Epithelial cell of esophagus (primary cell): ENCODE measurements around the gene RALGAPA1.

Experiments
- DNase-seq: peaks from one replicate; pipeline ENCODE4 v3.0.0; 2010; ENCODE audit warnings: low read depth
- H3K4me3 ChIP-seq: 2 replicates; pipeline ENCODE4 v1.5.1; 2011; ENCODE audit warnings: mild to moderate bottlenecking, low read length, control low read depth
- TF ChIP-seq, protein P1 (sequence below): IDR thresholded peaks from 2 replicates; pipeline ENCODE4 v1.5.1; 2011; ENCODE audit warnings: low read depth, mild to moderate bottlenecking, low read length, control low read depth, inconsistent platforms; ENCODE audit not compliant: insufficient read depth; ENCODE audit errors: missing control alignments

Gene RALGAPA1

DNA sequence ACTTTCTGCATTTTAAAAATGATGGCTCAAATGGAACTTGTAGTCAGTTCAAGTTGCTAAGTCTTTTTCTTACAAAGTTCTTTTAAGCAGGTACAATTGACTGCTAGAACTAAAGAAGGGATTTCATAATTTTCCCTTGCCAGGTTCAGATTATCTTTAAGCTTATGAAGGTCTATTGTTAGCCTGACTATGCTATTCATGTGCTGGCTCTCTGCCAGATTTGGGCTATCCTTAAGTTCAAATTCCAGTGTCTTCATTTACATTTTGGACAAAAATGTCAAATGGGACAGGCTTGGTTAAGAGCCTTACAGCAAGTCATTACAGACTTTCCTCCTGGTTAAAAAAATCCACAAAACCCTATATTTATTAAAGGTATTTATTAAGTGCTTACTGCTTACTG lies 232.8 kb downstream of the RALGAPA1 start:
- DNase-seq, result peak; percentile 21
- H3K4me3 ChIP-seq, result no peak overlapping the region
- TF ChIP-seq, protein P1, sequence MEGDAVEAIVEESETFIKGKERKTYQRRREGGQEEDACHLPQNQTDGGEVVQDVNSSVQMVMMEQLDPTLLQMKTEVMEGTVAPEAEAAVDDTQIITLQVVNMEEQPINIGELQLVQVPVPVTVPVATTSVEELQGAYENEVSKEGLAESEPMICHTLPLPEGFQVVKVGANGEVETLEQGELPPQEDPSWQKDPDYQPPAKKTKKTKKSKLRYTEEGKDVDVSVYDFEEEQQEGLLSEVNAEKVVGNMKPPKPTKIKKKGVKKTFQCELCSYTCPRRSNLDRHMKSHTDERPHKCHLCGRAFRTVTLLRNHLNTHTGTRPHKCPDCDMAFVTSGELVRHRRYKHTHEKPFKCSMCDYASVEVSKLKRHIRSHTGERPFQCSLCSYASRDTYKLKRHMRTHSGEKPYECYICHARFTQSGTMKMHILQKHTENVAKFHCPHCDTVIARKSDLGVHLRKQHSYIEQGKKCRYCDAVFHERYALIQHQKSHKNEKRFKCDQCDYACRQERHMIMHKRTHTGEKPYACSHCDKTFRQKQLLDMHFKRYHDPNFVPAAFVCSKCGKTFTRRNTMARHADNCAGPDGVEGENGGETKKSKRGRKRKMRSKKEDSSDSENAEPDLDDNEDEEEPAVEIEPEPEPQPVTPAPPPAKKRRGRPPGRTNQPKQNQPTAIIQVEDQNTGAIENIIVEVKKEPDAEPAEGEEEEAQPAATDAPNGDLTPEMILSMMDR, result no peak

DNA sequence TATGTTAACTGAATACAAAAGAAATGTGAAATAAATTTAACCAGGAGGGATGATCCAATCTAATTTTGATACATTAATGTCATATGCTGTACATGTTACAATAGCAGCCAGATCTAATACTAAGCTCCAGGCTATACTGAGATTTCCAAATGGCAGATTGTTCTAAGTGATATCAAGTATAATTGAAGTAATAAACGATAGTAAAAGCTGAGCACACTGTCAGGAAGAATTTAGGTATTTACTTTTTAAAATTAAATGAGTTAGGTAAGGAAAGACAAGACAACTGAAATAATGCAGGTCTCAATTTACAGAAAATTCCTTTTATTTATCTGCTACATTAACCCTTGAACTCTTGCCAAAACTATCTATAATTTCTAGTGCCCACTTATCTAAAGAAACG lies 235.2 kb downstream of the RALGAPA1 start:
- no peak for DNase-seq
- no peak overlapping the region for H3K4me3 ChIP-seq
- TF ChIP-seq, protein P1, result no peak

GRCh38 chr14:35571598-35571997 lies 237.5 kb downstream of the RALGAPA1 start:
- TF ChIP-seq, protein P1, result no peak

DNA sequence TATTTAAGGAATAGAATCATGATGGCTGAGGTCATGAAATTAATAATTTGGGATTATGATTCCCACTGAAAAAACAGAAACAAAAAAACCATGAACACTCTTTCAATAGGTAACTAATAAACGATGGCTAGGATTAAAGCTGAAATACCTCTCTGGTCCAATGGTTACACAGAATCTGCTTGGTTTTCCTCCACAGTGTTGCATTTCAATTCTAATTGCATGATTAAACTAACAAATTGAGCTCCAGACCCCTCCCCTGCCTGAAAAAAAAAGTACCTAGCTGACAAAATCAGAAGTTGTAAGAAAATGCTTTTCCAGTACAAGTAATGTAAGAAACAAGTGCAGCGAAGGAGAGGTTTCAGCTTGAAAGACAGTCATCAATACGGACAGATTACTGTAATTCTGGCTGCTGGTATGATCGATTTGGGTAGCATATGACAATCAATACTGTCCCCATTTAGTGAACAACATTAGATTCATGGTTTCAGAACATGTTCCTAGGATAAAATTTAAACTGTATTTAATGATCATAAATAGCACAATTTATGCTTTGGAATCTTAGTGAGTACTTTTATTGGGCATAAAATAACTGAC lies 243.1 kb downstream of the RALGAPA1 start:
- TF ChIP-seq, protein P1, result no peak
- DNase-seq, result no peak
- H3K4me3 ChIP-seq, result no peak overlapping the region

More at GRCh38 chr14:35571598-35571997, 237.5 kb downstream of the RALGAPA1 start:
- DNase-seq, result no peak
- H3K4me3 ChIP-seq, result no peak overlapping the region

DNA sequence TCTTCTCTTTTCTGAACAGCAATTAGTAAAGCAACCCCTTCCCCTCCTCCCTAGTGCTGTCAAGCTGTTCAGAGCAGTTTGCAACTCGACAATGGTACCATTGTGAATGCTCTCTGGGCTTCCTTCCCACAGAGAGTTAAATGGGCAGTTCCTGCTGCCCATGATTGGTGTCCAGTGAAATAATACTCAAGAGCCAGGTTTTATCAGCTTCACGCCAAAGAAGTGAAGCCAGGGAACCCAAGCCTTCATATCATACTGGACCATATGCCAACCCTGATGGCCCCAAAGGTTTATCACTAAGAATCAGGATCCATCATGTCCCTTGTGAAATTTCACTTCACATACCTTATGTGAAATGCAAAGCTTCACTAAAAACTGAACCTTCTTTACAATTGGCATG lies 250.4 kb downstream of the RALGAPA1 start:
- no peak for DNase-seq
- TF ChIP-seq, protein P1, result no peak
- H3K4me3 ChIP-seq, result no peak overlapping the region

DNA sequence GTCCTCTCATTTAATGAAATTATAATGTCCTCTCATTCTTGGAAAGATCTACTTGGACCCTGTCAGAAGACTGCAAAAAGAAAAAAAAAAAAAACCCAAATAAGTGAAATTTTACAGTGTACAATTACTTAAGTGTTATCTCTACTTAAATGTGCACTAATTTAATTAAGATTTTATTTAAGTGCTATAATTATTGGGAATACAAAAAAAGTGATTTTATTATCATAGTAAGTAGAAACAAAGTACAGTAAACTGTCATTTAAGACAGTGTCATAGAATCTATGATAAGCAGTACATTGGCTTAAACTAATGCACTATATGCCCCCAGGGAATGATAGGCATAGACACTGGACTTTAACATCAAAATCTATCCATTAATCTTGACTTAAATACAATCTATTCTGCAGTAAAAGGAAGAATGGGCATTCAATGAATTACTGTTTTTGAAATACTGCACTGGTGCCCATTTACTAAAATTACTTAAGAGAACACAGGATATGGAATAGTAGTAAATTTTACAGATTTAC lies 251.8 kb downstream of the RALGAPA1 start:
- H3K4me3 ChIP-seq, result no peak overlapping the region
- no peak for DNase-seq
- TF ChIP-seq, protein P1, result no peak

DNA sequence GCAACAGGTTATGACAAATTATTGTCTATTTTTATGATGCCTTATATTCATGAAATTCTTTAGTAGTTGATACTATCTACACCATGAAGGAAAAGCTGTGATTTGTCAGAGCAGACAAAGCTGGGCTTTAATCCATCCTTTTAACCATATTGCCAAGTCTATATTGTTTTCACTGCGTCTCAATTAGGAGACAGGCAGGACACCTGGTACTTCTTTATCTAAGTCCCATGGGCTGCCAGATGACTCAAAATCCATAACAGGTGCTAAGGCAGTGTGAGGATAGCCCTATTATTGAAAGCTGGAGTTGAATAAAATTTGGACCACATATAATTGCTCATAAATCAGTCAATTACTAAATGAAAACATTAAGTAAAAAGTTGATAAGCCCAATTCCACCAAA lies 252.5 kb downstream of the RALGAPA1 start:
- H3K4me3 ChIP-seq, result no peak overlapping the region
- no peak for DNase-seq
- TF ChIP-seq, protein P1, result no peak
